Muscle of arm (tissue), 12 donors: ENCODE measurements around the gene CACNA1C. TPM values are rescaled to one million over a fixed set of nuclear protein-coding genes. Genes with fewer than 3 reads are reported as not detected.

Experiments used
- DNase-seq: peaks from one replicate; pipeline ENCODE4 v3.0.0-alpha.2; 2013
- polyA plus RNA-seq, 12 donors: library from polyadenylated mRNA; unstranded; fragments of 120-200 nt; gene quantifications; one replicate each; pipeline ENCODE4 v1.2.1, GENCODE V29; 2013; ENCODE audit not compliant: insufficient read length in 12 of 12

The CACNA1C gene
- polyA plus RNA-seq, 12 donors = 2.3 to 6.7 (median 3.2) TPM; not detected in 1

GRCh38 chr12:2411616-2412304, 359.0 kb downstream of the CACNA1C start:
- DNase-seq = no peak

DNA sequence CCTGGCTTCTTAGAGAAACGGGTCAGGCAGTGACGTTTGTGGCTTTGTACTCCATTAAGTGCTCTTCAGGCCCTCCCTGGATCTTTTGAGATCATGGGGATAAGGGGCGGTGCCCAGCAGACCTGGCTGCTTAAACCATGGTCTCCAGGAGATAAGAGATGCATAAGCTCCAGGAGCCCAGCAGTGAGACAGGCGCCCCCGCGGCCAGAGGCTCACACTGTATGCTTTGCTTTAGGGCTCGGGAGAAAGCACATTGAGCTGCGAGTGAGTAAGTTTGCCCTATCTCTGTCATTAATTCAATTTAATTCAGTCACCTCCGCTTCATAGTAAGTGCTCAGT, 359.5 kb downstream of the CACNA1C start:
- DNase-seq = no peak

GRCh38 chr12:2413301-2413700, 360.5 kb downstream of the CACNA1C start:
- no peak for DNase-seq

DNA sequence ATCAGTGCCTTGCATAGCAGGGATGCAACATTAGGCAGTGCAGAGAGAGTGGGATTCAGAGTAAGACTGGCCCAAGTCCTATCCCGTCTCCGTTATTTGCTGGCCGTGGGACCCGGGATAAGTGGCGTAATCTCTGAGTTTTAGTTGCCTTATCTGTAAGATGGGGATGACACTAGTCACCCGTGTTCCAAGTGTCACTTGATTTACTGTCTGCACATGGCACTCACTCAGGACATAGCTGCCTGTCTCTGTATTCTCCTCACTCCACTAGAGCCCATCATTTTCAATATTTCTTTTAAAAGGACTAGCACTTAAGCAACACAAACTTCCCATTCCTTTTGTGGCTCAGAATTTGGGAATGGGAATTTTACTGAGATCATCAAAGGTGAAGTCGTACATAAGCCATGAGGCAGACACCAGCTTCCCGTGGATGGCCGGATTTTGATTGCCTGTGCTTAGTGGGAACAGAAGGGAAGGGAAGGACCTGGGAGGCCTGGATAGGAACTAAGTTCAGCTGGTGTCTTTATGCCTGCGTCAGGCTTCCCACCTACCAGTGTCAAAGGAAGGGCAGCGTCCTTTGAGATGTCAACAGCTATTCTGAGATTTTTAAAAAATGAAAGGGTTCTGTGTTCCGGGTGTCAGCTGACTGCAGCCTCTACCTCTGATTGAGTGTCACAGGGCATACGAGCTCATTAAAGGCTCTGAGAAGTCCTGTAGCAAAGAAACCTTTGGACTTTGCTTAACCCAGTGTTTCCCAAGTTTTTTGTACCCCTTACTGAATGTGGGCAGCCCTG, 361.4 kb downstream of the CACNA1C start:
- DNase-seq = no peak

- no peak for DNase-seq
These were observed 362.2 kb downstream of the CACNA1C start for GRCh38 chr12:2414810-2415567.

GRCh38 chr12:2415568-2415944, 362.8 kb downstream of the CACNA1C start:
- DNase-seq = no peak

GRCh38 chr12:2416158-2416557, 363.4 kb downstream of the CACNA1C start:
- DNase-seq = no peak

- DNase-seq = no peak
These were observed 364.8 kb downstream of the CACNA1C start for GRCh38 chr12:2417481-2418160.

DNA sequence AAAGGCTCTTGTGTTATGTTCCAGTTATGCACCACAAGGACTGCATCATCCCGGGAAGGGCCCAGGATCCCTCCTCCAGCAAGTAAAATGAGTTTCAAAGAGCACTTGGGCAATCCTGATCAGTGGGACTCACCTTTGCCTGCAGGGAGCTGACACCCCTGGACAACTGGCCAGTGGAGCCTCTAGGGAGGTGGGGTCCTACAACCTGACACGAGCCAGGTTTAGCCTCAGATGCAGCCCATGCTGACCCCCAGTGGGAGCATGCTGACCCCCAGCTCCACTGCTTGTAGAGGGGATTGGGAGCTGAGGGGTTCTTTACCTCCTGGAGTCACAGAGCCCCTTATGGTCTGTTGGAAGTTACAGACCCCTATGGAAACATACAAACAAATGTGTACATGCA, 365.8 kb downstream of the CACNA1C start:
- DNase-seq = no peak

- DNase-seq = no peak
These were observed 369.8 kb downstream of the CACNA1C start for GRCh38 chr12:2422591-2422990.

DNA sequence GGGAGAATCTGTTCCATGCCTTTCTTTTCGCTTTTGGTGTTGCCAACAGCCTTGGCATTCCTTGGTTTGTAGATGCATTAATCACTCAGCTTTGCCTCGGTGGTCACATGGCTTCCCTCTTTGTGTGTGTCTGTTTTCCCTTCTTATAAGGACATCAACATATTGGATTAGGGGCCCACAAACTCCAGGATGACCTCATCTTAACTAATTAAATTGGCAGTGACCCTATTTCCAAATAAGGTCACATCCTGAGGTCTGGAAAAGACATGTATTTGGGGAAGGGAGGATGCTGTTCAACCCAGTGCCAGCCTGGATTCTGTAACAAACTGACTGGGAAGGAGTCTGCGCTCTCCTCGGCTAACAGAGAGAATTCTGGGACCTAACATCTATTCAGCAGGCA, 376.2 kb downstream of the CACNA1C start:
- DNase-seq = peak; percentile 9

GRCh38 chr12:2431810-2432209, 379.0 kb downstream of the CACNA1C start:
- no peak for DNase-seq

GRCh38 chr12:2432856-2433255, 380.1 kb downstream of the CACNA1C start:
- no peak for DNase-seq

DNA sequence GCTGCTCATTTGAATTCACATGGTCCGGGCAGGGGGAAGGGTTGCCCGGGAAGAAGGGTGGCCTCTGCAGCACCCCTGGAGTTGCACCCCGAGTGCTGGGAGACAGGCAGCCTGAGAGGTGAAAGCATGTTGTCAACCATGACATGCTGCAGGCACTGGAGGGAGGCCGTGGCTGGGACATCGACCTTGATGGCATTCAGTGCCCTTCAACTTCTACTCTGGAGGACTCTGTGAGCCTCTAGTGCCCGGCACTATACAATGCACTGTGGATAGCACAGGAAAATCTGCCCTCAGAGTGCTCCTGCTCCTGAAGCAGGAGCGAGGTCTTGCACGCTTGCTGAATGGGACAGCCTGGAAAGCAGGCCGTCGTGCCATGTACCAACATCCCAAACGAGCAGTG, 382.7 kb downstream of the CACNA1C start:
- no peak for DNase-seq

DNA sequence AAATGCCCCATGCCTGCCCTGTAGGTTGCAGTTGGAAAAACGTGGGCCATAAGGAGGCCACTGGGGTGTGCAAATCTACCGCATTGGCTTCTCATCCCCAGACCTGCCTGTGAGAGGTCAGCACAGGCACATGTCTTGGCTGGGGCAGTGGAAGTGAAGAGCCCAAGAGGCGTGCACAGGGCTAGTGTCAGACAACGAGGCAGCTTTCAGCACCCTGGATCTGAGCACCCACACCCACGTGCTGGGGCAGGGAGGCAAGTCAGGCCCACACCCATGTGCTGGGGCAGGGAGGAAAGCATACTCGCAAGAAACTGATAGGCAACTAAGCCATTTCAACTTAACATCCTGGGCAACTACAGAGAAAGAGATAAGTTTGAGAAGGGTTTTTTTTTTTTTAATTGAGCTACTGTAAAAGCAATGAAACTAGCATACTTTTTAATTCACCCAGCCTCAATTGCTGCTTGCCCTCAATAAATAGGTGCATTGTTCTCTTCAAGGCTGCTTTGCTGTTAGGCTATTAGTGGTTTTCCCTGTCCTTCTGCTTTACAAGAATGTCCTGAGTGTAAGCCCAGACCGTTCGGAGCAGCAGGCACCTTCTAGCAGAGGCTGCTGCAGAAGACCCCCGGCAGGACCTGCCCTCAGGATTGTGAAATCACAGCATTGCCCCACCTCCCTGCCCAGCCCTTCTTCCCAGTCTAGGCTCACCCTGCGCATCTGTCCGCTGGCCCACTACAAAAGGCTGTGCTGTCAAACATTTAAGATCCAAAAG, 386.7 kb downstream of the CACNA1C start:
- no peak for DNase-seq

GRCh38 chr12:2443776-2444175, 391.0 kb downstream of the CACNA1C start:
- no peak for DNase-seq

DNA sequence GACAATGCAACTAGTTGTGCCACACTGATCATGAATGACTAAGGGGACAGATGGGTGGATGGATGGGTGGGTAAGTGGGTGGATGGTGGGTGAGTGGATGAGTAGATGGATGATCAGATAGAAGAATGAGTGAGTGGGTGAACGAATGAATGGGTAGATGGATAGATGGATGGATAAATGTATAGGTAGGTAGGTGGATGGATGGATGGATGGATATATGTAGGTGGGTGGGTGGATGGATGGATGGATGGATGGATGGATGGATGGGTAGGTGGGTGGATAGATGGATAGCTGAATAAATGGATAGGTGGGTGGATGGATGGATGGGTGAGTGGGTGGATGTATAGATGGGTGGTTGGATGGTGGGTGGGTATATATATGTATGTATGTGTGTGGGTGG, 393.2 kb downstream of the CACNA1C start:
- no peak for DNase-seq

DNA sequence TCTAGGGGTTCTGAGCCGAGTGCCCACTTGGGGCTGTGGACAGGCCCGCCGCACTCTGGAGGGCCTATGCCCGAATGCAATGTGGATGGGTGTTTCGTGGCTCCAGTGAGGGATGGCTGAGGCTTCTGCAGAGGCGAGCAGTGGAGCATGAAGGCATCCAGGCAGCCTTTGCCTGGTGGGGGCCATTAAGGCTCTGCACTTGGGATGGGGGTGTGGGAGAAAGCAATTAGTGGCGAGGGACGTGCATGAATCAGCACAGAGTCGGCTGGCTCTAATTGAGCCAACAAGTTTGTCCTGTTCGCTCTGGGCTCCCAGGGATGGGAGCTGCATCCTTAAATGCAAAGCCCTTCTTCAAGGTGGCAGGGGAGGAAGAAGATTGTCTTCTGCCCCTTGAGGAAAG, 395.1 kb downstream of the CACNA1C start:
- no peak for DNase-seq

- DNase-seq = no peak
These were observed 396.8 kb downstream of the CACNA1C start for GRCh38 chr12:2449586-2449985.

DNA sequence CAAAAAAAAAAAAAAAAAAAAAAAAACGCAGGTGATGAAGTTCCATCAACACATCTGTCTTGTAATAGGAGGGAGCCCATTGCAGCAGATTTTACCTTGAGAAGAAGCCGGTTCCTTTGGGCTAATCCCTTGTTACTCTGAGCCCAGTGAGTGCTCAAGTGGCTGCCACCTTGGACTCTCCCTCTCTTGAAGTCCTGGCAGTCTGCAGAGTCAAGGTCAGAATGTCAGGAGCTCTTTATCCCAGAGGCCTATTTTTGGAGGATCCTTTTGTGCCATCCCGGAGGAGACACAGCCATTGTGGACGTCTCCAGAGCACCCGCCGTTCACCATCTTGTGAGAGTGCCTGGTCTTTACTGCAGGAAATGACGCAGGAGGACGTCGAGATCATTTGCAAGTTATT, 397.8 kb downstream of the CACNA1C start:
- DNase-seq = no peak

DNA sequence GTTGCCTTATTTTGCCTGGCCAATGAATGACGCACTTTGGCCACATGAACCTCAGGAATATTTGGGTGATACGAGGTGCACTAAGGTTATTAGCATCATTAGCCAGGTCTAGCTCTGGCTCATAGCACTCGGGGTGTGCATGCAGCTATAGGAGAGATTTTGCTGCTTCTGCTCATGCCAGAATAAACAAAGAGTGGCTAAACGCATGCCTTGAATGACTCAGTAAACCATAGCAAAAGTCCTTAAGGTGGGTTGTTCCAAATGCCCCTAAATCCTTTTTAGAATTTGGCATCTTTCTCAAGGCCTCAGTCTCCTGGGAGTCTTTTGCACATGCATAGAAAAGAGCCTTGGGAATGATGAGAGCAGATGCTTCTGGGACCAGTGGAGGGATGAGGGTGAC, 398.2 kb downstream of the CACNA1C start:
- no peak for DNase-seq

DNA sequence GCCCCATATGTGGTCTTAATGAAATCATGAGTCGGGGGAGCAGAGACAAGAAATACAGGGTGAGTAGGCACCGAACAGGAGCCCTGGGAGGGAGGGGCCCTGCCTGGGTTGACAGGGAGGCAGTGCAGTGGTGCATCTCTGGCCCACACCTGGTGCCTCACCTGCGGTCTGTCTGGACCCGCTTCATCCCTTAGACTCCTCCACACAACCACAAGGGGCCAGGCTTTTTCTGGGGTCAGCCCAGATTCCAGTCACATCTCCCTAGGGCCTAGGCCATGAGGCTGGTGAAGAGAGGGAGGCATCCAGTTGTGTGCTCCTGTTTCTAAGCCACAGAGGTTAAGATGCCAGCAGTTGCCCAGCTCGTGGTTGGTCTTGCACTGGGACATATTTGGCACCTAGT, 398.7 kb downstream of the CACNA1C start:
- no peak for DNase-seq
